ENCODE data around the gene PIKFYVE.
A peak's percentile ranks its signal among the peaks of the same experiment; 100 is the strongest.
"Not testable (repeated sequence)": the region's sequence is repeated elsewhere in the genome, so short reads cannot be mapped to it uniquely, and the experiment has no call there.

PIKFYVE gene

GRCh38 chr2:208265801-208266552 is at the start of gene PIKFYVE:
Gene PIKFYVE, plus strand, starts transcription at chr2:208266255. Its CDS starts 5,265 bp downstream, at chr2:208271520.
- FAIRE-seq = peak; percentile 97
- peak; percentile 92 for DNase-seq (ENCODE audit: extremely low spot score, insufficient read length, low read depth)

GRCh38 chr2:208221873-208222272 is 44.2 kb upstream of the PIKFYVE start:
- not testable (repeated sequence) for DNase-seq (ENCODE audit: extremely low spot score, insufficient read length, low read depth); FAIRE-seq

DNA sequence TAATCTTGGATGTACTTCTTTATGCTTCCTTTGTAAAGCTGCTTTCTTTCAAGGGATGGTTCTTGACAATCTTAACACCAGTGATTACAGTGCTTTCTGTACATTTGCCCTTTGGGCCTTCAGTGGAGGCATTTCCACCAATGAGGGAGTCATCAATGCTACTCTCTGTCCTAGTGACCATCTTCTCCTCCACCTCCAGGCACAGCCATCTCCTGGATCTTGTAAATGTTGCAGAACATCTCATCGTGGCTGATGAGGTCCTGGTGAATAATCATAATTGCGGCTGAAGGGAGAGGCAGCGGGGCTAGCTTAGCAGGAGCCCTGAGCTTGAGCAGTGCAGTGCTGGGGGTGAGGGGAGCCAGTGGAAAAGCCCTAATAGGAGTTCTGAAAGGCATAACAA is 43.7 kb upstream of the PIKFYVE start:
- FAIRE-seq = no peak
- DNase-seq (ENCODE audit: extremely low spot score, insufficient read length, low read depth) = no peak

DNA sequence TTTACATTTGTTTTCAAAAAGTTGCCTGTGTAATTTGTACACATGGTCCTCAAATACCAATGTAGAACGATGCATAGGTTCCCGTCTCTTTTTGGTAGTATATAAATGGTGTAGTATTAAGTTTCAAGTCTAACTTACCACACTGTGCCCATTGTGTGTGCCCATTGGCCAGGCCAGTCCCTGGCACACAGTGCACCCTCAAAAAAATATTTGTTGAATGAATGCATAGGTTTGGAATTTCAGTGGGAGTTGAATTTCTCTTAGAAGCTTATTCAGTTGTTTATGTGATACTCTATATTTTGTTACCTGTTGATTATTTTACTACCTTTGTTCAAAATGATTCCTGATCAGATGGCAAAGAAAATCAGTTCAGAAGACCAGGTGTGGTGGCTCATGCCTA is 41.3 kb upstream of the PIKFYVE start:
- no peak for DNase-seq (ENCODE audit: extremely low spot score, insufficient read length, low read depth)
- no peak for FAIRE-seq

DNA sequence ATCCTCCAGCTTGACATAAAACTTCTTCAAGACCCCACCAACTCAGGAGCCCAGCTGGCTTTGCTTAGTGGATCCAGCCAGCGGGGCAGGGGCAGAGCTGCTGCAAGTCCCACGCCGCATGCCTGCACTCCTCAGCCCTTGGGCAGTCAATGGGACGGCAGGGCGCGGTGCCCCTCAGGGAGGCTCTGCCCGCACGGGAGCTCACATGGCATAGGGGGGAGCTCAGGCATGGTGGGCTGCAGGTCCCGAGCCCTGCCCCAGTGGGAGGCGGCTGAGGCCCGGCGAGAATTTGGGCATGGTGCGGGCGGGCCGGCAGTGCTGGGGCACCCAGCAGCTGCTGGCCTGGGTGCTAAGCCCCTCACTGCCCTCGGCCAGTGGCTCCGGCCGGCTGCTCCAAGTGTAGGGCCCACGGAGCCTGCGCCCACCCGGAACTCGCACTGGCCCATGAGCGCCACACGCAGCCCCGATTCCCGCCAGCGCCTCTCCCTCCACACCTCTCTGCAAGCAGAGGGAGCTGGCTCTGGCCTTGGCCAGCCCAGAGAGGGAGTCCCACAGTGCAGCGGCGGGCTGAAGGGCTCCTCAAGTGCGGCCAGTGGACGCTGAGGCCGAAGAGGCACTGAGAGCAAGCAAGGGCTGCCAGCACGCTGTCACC is 38.3 kb upstream of the PIKFYVE start:
- DNase-seq (ENCODE audit: extremely low spot score, insufficient read length, low read depth) (no peak), FAIRE-seq (no peak)

- DNase-seq (ENCODE audit: extremely low spot score, insufficient read length, low read depth) = no peak
- no peak for FAIRE-seq
Measured at GRCh38 chr2:208228476-208228875, 37.6 kb upstream of the PIKFYVE start.

DNA sequence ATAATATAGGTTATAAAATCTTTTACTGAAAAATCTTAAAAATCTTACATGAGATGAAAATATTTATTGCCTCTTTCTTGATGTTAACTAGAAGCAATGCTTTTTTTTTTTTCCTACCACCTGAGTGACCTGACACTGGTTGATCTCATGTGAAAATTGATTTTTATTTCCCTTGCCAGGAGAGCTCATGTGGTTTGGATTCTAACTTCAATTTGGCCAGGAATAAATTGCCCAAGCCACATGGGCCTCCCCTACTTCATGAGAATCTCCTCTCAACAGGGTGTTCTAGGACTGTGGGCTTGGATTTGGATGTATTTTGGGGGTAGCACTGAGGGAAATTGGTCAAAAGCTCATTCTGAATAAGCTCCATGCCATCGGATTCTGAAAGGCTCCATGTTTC is 31.3 kb upstream of the PIKFYVE start:
- DNase-seq (ENCODE audit: extremely low spot score, insufficient read length, low read depth) (no peak), FAIRE-seq (no peak)

GRCh38 chr2:208235860-208236259 is 30.2 kb upstream of the PIKFYVE start:
- DNase-seq (ENCODE audit: extremely low spot score, insufficient read length, low read depth) (no peak), FAIRE-seq (no peak)

- DNase-seq (ENCODE audit: extremely low spot score, insufficient read length, low read depth) (no peak), FAIRE-seq (no peak)
Measured at GRCh38 chr2:208239770-208240493, 26.1 kb upstream of the PIKFYVE start.

DNA sequence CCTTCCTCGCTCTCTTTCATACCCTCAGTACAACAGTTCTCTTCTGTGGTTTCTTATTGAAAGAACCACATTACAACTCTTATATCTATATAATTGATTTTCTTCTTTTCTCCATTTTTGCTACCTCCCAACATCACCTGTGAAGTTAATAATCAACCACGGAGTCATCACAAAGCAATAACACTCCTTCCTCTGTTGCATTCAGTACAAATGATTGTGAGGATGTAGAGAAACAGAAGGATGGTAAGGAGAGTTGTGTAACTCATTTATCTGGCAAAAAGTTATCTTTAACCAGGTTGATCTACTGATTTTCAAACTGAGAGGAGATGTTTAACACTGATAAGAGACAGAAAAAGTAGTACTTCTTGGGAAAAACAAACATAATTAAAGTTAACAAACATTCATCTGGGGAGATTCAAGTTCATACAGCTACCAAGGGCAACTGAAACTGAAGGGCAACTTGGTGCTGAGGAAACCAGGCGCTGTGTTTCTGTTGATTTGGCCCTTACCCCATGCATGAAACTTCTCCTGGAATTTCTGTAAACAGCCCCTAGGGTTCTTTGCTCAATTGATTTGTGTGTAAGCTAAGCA is 25.3 kb upstream of the PIKFYVE start:
- DNase-seq (ENCODE audit: extremely low spot score, insufficient read length, low read depth) = no peak
- FAIRE-seq = no peak

- DNase-seq (ENCODE audit: extremely low spot score, insufficient read length, low read depth) (no peak), FAIRE-seq (no peak)
Measured at GRCh38 chr2:208244422-208244821, 21.6 kb upstream of the PIKFYVE start.

GRCh38 chr2:208245746-208246145 is 20.3 kb upstream of the PIKFYVE start:
- FAIRE-seq (no peak), DNase-seq (ENCODE audit: extremely low spot score, insufficient read length, low read depth) (no peak)

DNA sequence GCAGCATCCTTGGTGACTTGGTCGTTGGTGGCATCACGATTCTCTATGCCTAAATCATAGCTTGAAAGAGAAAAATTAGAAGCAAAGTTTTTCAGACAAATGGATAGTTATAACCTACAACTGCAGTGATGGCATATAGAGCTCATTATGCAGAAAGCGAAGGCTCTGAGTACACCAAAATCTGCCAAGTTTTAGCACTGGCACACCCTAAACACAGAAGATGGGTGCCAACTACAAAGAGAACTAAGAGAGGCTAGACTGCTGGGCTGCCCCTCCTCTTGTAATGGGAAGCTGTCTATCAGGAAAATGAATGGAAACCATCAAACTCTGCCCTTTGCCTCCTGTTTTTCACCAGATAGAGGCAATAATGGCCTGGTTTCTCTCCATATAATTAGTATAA is 17.5 kb upstream of the PIKFYVE start:
- FAIRE-seq (no peak), DNase-seq (ENCODE audit: extremely low spot score, insufficient read length, low read depth) (no peak)

GRCh38 chr2:208249296-208249695 is 16.8 kb upstream of the PIKFYVE start:
- FAIRE-seq = no peak
- DNase-seq (ENCODE audit: extremely low spot score, insufficient read length, low read depth) = no peak

DNA sequence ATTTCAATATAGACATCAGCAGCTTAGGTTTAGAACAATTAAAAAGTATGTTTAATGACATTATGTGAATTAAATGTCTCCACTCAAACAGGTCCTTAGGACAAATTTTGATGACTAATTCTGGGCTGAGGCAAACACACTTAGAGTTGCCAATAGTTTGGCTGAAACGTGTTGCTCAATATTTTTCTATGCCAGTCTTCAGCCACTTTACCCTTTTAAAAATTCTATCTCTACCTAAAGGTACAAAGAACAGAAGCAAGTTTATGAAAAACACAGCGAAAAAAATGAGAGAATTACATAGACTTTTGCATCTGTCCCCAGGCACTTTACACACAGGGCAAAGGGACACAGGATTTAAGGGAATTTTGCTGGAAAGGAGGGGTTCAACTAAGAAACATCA is 15.7 kb upstream of the PIKFYVE start:
- no peak for FAIRE-seq
- DNase-seq (ENCODE audit: extremely low spot score, insufficient read length, low read depth) = no peak

GRCh38 chr2:208251098-208251497 is 15.0 kb upstream of the PIKFYVE start:
- no peak for FAIRE-seq

GRCh38 chr2:208252716-208253492 is 13.2 kb upstream of the PIKFYVE start:
- FAIRE-seq = no peak
- DNase-seq (ENCODE audit: extremely low spot score, insufficient read length, low read depth) = no peak

More at GRCh38 chr2:208251098-208251497, 15.0 kb upstream of the PIKFYVE start:
- no peak for DNase-seq (ENCODE audit: extremely low spot score, insufficient read length, low read depth)

DNA sequence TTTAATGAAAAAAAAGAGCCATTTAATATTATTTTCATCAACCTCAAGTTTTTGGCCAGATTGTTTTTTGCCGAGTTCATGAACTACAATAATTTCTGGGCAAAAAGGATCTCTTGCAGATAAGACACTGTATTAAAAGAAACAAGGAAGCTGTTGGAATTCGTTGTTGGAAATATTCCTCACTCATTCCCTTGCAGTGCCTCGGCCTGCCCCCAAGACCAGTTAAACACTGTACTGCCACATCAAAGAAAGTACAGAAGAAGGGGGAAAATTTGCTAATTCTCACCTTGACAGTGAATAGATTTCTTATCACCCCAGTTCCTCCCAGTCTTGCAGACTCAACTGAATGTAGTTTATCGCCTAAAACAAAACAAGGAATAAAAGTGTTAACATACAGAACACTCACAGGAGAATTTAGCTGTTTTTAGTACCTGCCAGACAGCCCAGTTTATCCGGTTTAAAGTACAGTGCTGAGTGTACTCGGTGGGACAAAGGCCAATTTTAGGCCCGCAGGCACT is 12.4 kb upstream of the PIKFYVE start:
- no peak for FAIRE-seq
- no peak for DNase-seq (ENCODE audit: extremely low spot score, insufficient read length, low read depth)

- FAIRE-seq (peak; percentile 72), DNase-seq (ENCODE audit: extremely low spot score, insufficient read length, low read depth) (peak; percentile 71)
Measured at GRCh38 chr2:208254118-208254870, 11.8 kb upstream of the PIKFYVE start.
